Measurements from ENCODE around the gene F13A1. TPM values are rescaled to one million over a fixed set of nuclear protein-coding genes. Genes with fewer than 3 reads are reported as not detected.

The F13A1 gene
- polyA plus RNA-seq, 1 donor (not counting 4 experiments of a cell fraction or from before 2014, with no cell fraction given), result not detected

GRCh38 chr6:6177754-6178153, 142.7 kb downstream of the F13A1 start:
- H3K9ac ChIP-seq (ENCODE audit: control insufficient read depth, extremely low read depth, insufficient read depth, low read length), result no peak overlapping the region
- H2AFZ ChIP-seq (ENCODE audit: control insufficient read depth, low read length), result no peak overlapping the region
- DNase-seq (ENCODE audit: low read depth, low spot score), result no peak
- H3K4me3 ChIP-seq (ENCODE audit: control insufficient read depth in 2 of 3, extremely low read depth in 1 of 3, insufficient read depth in 2 of 3, low read depth in 1 of 3, low read length in 3 of 3), result no peak overlapping the region
- H3K4me2 ChIP-seq (ENCODE audit: control insufficient read depth, extremely low read depth, insufficient read depth, low read depth, low read length), result no peak overlapping the region
- no peak for FAIRE-seq
- no peaks in the 10 kb centered on the region for H3K27me3 ChIP-seq (ENCODE audit: control insufficient read depth, extremely low read depth, insufficient read depth, low read length)
- H3K36me3 ChIP-seq (ENCODE audit: control insufficient read depth in 2 of 2, extremely low read depth in 1 of 2, insufficient read depth in 2 of 2, low read length in 2 of 2), result no peaks in the 10 kb centered on the region
- dilution Hi-C loops (cut with MboI; ENCODE audit: extremely low pct_ligation_motif_present, low sequenced_read_pairs), result no loop called here
- H3K79me2 ChIP-seq (ENCODE audit: control insufficient read depth, insufficient read depth, low read length), result no peaks in the 10 kb centered on the region
- no peaks in the 10 kb centered on the region for H3K4me1 ChIP-seq (ENCODE audit: control insufficient read depth, extremely low read depth, insufficient read depth, low read length)
- H4K20me1 ChIP-seq (ENCODE audit: control insufficient read depth, extremely low read depth, insufficient read depth, low read length), result no peaks in the 10 kb centered on the region
- H3K9me3 ChIP-seq (ENCODE audit: control insufficient read depth, low read depth, low read length), result no peaks in the 10 kb centered on the region
- no peak overlapping the region for H3K27ac ChIP-seq (ENCODE audit: control insufficient read depth, insufficient read depth, low read length)
- TF ChIP-seq EZH2 (IDR thresholded peaks at IDR 0.05; ENCODE audit: low read length) (no peak), CTCF (optimal IDR thresholded peaks at IDR 0.05 in 1 of 3, IDR thresholded peaks at IDR 0.05 in 1 of 3, conservative IDR thresholded peaks at IDR 0.05 in 1 of 3; ENCODE audit: extremely low read depth in 1 of 3, insufficient read depth in 2 of 3, low read length in 3 of 3) (no peak)
- no peaks in the 10 kb centered on the region for H3K9me1 ChIP-seq (ENCODE audit: control insufficient read depth, extremely low read depth, insufficient read depth, low read length)

GRCh38 chr6:6176586-6177228, 143.8 kb downstream of the F13A1 start:
- FAIRE-seq, result no peak
- no peak overlapping the region for H3K4me2 ChIP-seq (ENCODE audit: control insufficient read depth, extremely low read depth, insufficient read depth, low read depth, low read length)
- H3K27me3 ChIP-seq (ENCODE audit: control insufficient read depth, extremely low read depth, insufficient read depth, low read length), result no peaks in the 10 kb centered on the region
- H3K9me3 ChIP-seq (ENCODE audit: control insufficient read depth, low read depth, low read length), result no peaks in the 10 kb centered on the region
- H3K27ac ChIP-seq (ENCODE audit: control insufficient read depth, insufficient read depth, low read length), result no peak overlapping the region
- H3K9me1 ChIP-seq (ENCODE audit: control insufficient read depth, extremely low read depth, insufficient read depth, low read length), result no peaks in the 10 kb centered on the region
- dilution Hi-C loops (cut with MboI; ENCODE audit: extremely low pct_ligation_motif_present, low sequenced_read_pairs), result no loop called here
- H3K4me1 ChIP-seq (ENCODE audit: control insufficient read depth, extremely low read depth, insufficient read depth, low read length), result no peaks in the 10 kb centered on the region
- H3K79me2 ChIP-seq (ENCODE audit: control insufficient read depth, insufficient read depth, low read length), result no peaks in the 10 kb centered on the region
- H3K9ac ChIP-seq (ENCODE audit: control insufficient read depth, extremely low read depth, insufficient read depth, low read length), result no peak overlapping the region
- no peaks in the 10 kb centered on the region for H4K20me1 ChIP-seq (ENCODE audit: control insufficient read depth, extremely low read depth, insufficient read depth, low read length)
- no peak overlapping the region for H3K4me3 ChIP-seq (ENCODE audit: control insufficient read depth in 2 of 3, extremely low read depth in 1 of 3, insufficient read depth in 2 of 3, low read depth in 1 of 3, low read length in 3 of 3)
- DNase-seq (ENCODE audit: low read depth, low spot score), result no peak
- no peaks in the 10 kb centered on the region for H3K36me3 ChIP-seq (ENCODE audit: control insufficient read depth in 2 of 2, extremely low read depth in 1 of 2, insufficient read depth in 2 of 2, low read length in 2 of 2)
- H2AFZ ChIP-seq (ENCODE audit: control insufficient read depth, low read length), result no peak overlapping the region
- TF ChIP-seq CTCF (optimal IDR thresholded peaks at IDR 0.05 in 1 of 3, IDR thresholded peaks at IDR 0.05 in 1 of 3, conservative IDR thresholded peaks at IDR 0.05 in 1 of 3; ENCODE audit: extremely low read depth in 1 of 3, insufficient read depth in 2 of 3, low read length in 3 of 3) (no peak), EZH2 (IDR thresholded peaks at IDR 0.05; ENCODE audit: low read length) (no peak)

All from keratinocyte (primary cell).